Tibial nerve (tissue), 3 donors: Measurements from ENCODE around the gene SDK1.

Source experiments
- POLR2A ChIP-seq, 2 donors: fragments of 450-650 bp; IDR thresholded peaks; one replicate each; pipeline ENCODE4 v1.6.1; 2017; ENCODE audit warnings: antibody characterized with exemption in 2 of 2, mild to moderate bottlenecking in 2 of 2, moderate library complexity in 2 of 2
- TF ChIP-seq, protein P1 (sequence below), 5 experiments: fragments of 200-600 bp in 3 of 5; fragments of 450-650 bp in 2 of 5; sonication (generic) in 3 of 5; IDR thresholded peaks; one replicate each; pipeline ENCODE4 v1.5.1; 2016 to 2019; ENCODE audit warnings: antibody characterized with exemption in 5 of 5, mild to moderate bottlenecking in 3 of 5, moderate library complexity in 2 of 5

DNA sequence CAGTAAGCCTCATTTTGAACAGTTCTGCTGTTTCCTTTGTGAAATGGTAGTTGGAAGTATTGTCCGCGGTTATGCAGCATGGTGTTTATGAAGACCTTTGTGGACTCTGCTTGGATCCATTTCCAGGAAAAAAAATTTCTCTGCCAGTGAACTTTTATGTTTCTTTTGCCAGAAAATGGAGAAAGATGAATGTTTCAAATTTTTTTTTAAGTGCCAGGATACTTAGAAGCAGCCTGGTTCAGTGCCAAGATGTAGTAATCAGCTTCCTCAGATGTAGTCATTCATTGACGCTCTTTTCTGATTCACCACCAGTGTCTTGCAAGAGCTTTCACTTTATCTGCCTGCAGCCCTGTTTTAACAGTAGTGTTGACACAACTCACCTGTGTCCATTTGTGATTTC lies 258.2 kb downstream of the SDK1 start:
- TF ChIP-seq, protein P1, sequence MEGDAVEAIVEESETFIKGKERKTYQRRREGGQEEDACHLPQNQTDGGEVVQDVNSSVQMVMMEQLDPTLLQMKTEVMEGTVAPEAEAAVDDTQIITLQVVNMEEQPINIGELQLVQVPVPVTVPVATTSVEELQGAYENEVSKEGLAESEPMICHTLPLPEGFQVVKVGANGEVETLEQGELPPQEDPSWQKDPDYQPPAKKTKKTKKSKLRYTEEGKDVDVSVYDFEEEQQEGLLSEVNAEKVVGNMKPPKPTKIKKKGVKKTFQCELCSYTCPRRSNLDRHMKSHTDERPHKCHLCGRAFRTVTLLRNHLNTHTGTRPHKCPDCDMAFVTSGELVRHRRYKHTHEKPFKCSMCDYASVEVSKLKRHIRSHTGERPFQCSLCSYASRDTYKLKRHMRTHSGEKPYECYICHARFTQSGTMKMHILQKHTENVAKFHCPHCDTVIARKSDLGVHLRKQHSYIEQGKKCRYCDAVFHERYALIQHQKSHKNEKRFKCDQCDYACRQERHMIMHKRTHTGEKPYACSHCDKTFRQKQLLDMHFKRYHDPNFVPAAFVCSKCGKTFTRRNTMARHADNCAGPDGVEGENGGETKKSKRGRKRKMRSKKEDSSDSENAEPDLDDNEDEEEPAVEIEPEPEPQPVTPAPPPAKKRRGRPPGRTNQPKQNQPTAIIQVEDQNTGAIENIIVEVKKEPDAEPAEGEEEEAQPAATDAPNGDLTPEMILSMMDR (IDR thresholded peaks at IDR 0.05): no peak
- no peak for TF ChIP-seq POLR2A (IDR thresholded peaks at IDR 0.05)
